Endothelial cell of umbilical vein (primary cell): ENCODE data around the gene TXNRD3. TPM values are rescaled to one million over a fixed set of nuclear protein-coding genes. Genes with fewer than 3 reads are reported as not detected.

Experiments used
- BruUV-seq: library from RNA; stranded (reverse); fragments of 400-500 nt; replicated peaks from 2 replicates; lab custom pipeline; 2021; lab: Mats Ljungman, UMichigan
- CTCF ChIA-PET: fragments of 300-600, 350-600 bp; sonication (Branson Sonifier 250); formaldehyde crosslinking; loops from one replicate; lab custom pipeline; 2021; ENCODE audit warnings: antibody characterized with exemption, inconsistent platforms; lab: Charles Lee
- POLR2A ChIA-PET: fragments of 300-600, 350-600 bp; sonication (Branson Sonifier 250); formaldehyde crosslinking; loops from one replicate; lab custom pipeline; 2021; ENCODE audit warnings: antibody characterized with exemption, inconsistent platforms; lab: Charles Lee
- DNase-seq: peaks from one replicate; pipeline ENCODE4 v3.0.0-alpha.2; 2011; ENCODE audit warnings: low read depth, low spot score
- FAIRE-seq: peaks from 2 replicates; lab custom pipeline; 2011; peaks lifted over from hg19 to GRCh38; lab: Jason Lieb, UNC
- H2AFZ ChIP-seq: 2 replicates; pipeline ENCODE4 v1.6.0; 2012; ENCODE audit warnings: low read depth, low read length, control low read depth, inconsistent platforms
- H3K27ac ChIP-seq: 2 replicates; pipeline ENCODE4 v1.5.1; 2011; ENCODE audit warnings: low read depth, mild to moderate bottlenecking, control low read depth, low read length, moderate library complexity; ENCODE audit not compliant: insufficient read depth
- H3K27me3 ChIP-seq, 2 experiments: 2 replicates each; pipeline versions ENCODE4 v1.6.0 to v1.6.1; 2011; ENCODE audit warnings: low read length in 2 of 2, mixed read lengths in 1 of 2; ENCODE audit not compliant: control insufficient read depth in 2 of 2, insufficient read depth in 2 of 2
- H3K36me3 ChIP-seq, 2 experiments: 2 replicates in 1 of 2; 3 replicates in 1 of 2; pipeline ENCODE4 v1.5.1; 2011; ENCODE audit warnings: low read length in 2 of 2, mild to moderate bottlenecking in 1 of 2, moderate library complexity in 1 of 2; ENCODE audit not compliant: control insufficient read depth in 2 of 2, insufficient read depth in 2 of 2; ENCODE audit errors: extremely low read depth in 1 of 2
- H3K4me1 ChIP-seq: 3 replicates; pipeline ENCODE4 v1.5.1; 2011; ENCODE audit warnings: mild to moderate bottlenecking, low read length; ENCODE audit not compliant: control insufficient read depth, insufficient read depth; ENCODE audit errors: extremely low read depth
- H3K4me2 ChIP-seq: 2 replicates; pipeline ENCODE4 v1.6.1; 2011; ENCODE audit warnings: low read length, control low read depth, mixed read lengths; ENCODE audit not compliant: insufficient read depth
- H3K4me3 ChIP-seq, 3 experiments: fragments of 200-600 bp in 1 of 3; sonication (generic), shearing (Covaris generic) in 1 of 3; replicated peaks in 1 of 3; 2 replicates each; pipeline ENCODE4 v1.5.1; 2011 to 2016; ENCODE audit warnings: control low read depth in 3 of 3, low read length in 3 of 3, mild to moderate bottlenecking in 2 of 3, inconsistent platforms in 1 of 3, low read depth in 1 of 3, moderate library complexity in 1 of 3; ENCODE audit not compliant: insufficient read depth in 1 of 3
- H3K79me2 ChIP-seq: 2 replicates; pipeline ENCODE4 v1.6.0; 2012; ENCODE audit warnings: low read length, inconsistent platforms; ENCODE audit not compliant: control insufficient read depth, insufficient read depth
- H3K9ac ChIP-seq: replicated peaks from 2 replicates; pipeline ENCODE3; 2011; ENCODE audit warnings: low read length, control low read depth; ENCODE audit not compliant: insufficient read depth; ENCODE audit errors: extremely low read depth
- H3K9me1 ChIP-seq: replicated peaks from 3 replicates; pipeline ENCODE4 v1.6.0; 2011; ENCODE audit warnings: mild to moderate bottlenecking, low read length; ENCODE audit not compliant: control insufficient read depth, insufficient read depth; ENCODE audit errors: extremely low read depth
- H3K9me3 ChIP-seq: replicated peaks from 2 replicates; pipeline ENCODE4 v1.5.1; 2012; ENCODE audit warnings: low read length, inconsistent platforms; ENCODE audit not compliant: control insufficient read depth, insufficient read depth
- H4K20me1 ChIP-seq: replicated peaks from 2 replicates; pipeline ENCODE3; 2011; ENCODE audit warnings: mild to moderate bottlenecking, low read length; ENCODE audit not compliant: control insufficient read depth, insufficient read depth; ENCODE audit errors: extremely low read depth
- EZH2 ChIP-seq: IDR thresholded peaks from 2 replicates; pipeline ENCODE4 v1.6.1; 2012; ENCODE audit warnings: borderline replicate concordance, low read depth, mild to moderate bottlenecking, moderate library complexity, low read length, inconsistent platforms; ENCODE audit not compliant: severe bottlenecking
- GATA2 ChIP-seq: IDR thresholded peaks from 2 replicates; pipeline ENCODE4 v1.7.0; 2011; ENCODE audit warnings: low read depth, mild to moderate bottlenecking, moderate library complexity, mixed read lengths, low read length; ENCODE audit not compliant: insufficient read length, insufficient read depth
- JUN ChIP-seq: IDR thresholded peaks from 2 replicates; pipeline ENCODE4 v1.6.1; 2011; ENCODE audit warnings: borderline replicate concordance, low read depth; ENCODE audit not compliant: insufficient read length, insufficient read depth
- POLR2AphosphoS5 ChIP-seq: IDR thresholded peaks from 2 replicates; pipeline ENCODE4 v1.6.1; 2012; ENCODE audit warnings: low read depth, mild to moderate bottlenecking, control low read depth, low read length, moderate library complexity; ENCODE audit not compliant: insufficient read depth
- dilution Hi-C: fragments of 300-500 bp; cut with MboI; formaldehyde crosslinking; loops from one replicate; pipeline ENCODE4 v1.15.0; 2019; ENCODE audit warnings: low sequenced_read_pairs; ENCODE audit not compliant: extremely low pct_ligation_motif_present
- intact Hi-C: fragments of 100-400 bp; cut with micrococcal nuclease; formaldehyde crosslinking; loops from one replicate; pipeline ENCODE4 v1.10.0; 2022
- polyA plus RNA-seq, 4 experiments: library from polyadenylated mRNA; depleted of rRNA in 3 of 4; stranded (reverse) in 3 of 4; unstranded in 1 of 4; fragments of >200 nt; gene quantifications; 2 replicates each; pipeline versions ENCODE4 v1.2.1 to v1.2.3, GENCODE V29; 2011 to 2012; ENCODE audit warnings: missing spikeins in 1 of 4
- total RNA-seq: library from RNA; stranded (reverse); gene quantifications from 2 replicates; pipeline ENCODE4 v1.2.3, GENCODE V29; 2021
- TF ChIP-seq, protein P1 (sequence below): IDR thresholded peaks from 2 replicates; pipeline ENCODE4 v1.6.1; 2011; ENCODE audit not compliant: insufficient read depth, insufficient read length
- TF ChIP-seq, protein P2 (sequence below), 2 donors: IDR thresholded peaks; 1 replicate in 1 of 2; 2 replicates in 1 of 2; pipeline ENCODE4 v1.5.1; 2011; ENCODE audit warnings: low read length in 2 of 2, mild to moderate bottlenecking in 2 of 2, moderate library complexity in 2 of 2, control low read depth in 1 of 2, inconsistent platforms in 1 of 2, low read depth in 1 of 2; ENCODE audit not compliant: insufficient read depth in 1 of 2; ENCODE audit errors: extremely low read depth in 1 of 2

Gene TXNRD3
- total and polyA plus RNA-seq, 2 donors (not counting 3 experiments of a cell fraction or from before 2014, with no cell fraction given), result 2.6 to 7.1 TPM

DNA sequence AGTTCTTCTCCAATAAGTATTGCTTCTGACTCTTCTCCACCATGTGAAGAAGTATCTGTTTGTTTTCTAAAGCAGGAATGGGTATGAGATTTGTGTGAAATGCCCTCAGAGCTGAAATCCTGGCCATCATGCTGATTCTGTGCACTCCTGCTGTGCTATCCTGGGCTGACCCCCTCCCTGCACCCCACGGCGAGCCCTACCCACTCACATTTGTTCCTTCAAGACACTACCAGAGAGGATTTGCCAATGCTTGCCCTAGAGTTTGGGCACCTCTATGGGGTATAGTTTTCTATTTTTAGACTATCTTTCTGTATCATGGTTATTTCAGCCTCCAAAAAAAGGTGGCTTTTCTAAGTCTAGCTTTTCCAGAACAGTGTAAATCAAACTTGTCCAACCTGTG, 18.5 kb downstream of the TXNRD3 start:
- FAIRE-seq (no peak), DNase-seq (no peak)
- TF ChIP-seq, protein P1, sequence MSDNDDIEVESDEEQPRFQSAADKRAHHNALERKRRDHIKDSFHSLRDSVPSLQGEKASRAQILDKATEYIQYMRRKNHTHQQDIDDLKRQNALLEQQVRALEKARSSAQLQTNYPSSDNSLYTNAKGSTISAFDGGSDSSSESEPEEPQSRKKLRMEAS, result no peak
- TF ChIP-seq GATA2, result no peak
- no peak for TF ChIP-seq JUN
- TF ChIP-seq, protein P2, sequence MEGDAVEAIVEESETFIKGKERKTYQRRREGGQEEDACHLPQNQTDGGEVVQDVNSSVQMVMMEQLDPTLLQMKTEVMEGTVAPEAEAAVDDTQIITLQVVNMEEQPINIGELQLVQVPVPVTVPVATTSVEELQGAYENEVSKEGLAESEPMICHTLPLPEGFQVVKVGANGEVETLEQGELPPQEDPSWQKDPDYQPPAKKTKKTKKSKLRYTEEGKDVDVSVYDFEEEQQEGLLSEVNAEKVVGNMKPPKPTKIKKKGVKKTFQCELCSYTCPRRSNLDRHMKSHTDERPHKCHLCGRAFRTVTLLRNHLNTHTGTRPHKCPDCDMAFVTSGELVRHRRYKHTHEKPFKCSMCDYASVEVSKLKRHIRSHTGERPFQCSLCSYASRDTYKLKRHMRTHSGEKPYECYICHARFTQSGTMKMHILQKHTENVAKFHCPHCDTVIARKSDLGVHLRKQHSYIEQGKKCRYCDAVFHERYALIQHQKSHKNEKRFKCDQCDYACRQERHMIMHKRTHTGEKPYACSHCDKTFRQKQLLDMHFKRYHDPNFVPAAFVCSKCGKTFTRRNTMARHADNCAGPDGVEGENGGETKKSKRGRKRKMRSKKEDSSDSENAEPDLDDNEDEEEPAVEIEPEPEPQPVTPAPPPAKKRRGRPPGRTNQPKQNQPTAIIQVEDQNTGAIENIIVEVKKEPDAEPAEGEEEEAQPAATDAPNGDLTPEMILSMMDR (IDR thresholded peaks at IDR 0.05; ENCODE audit: extremely low read depth in 1 of 2, insufficient read depth in 1 of 2, low read depth in 1 of 2, low read length in 2 of 2), result no peak
- no peak for TF ChIP-seq POLR2AphosphoS5
- TF ChIP-seq EZH2, result no peak
- Histone ChIP-seq H2AFZ (no peak overlapping the region), H3K4me1 (no peaks in the 10 kb centered on the region), H4K20me1 (no peaks in the 10 kb centered on the region), H3K27ac (no peak overlapping the region), H3K9ac (no peak overlapping the region), H3K27me3 (no peaks in the 10 kb centered on the region), H3K4me3 (no peak overlapping the region), H3K79me2 (no peaks in the 10 kb centered on the region), H3K36me3 (no peaks in the 10 kb centered on the region), H3K9me1 (no peaks in the 10 kb centered on the region), H3K4me2 (no peak overlapping the region), H3K9me3 (no peaks in the 10 kb centered on the region)
- dilution Hi-C loops, result no loop called here
- no TSS peak for BruUV-seq
- POLR2A ChIA-PET, result no interaction called here
- intact Hi-C loops, result no loop called here
- CTCF ChIA-PET, result interaction anchor here (1.0 to 1.7 kb wide), 3 partner anchors 23 to 114 kb away, joined by 3 to 4 read pairs (median 3); no protein-coding TSS in a partner anchor
